ENCODE data around the gene HIF3A.
"Not testable (repeated sequence)": the region's sequence is repeated elsewhere in the genome, so short reads cannot be mapped to it uniquely, and the experiment has no call there.

HIF3A gene

DNA sequence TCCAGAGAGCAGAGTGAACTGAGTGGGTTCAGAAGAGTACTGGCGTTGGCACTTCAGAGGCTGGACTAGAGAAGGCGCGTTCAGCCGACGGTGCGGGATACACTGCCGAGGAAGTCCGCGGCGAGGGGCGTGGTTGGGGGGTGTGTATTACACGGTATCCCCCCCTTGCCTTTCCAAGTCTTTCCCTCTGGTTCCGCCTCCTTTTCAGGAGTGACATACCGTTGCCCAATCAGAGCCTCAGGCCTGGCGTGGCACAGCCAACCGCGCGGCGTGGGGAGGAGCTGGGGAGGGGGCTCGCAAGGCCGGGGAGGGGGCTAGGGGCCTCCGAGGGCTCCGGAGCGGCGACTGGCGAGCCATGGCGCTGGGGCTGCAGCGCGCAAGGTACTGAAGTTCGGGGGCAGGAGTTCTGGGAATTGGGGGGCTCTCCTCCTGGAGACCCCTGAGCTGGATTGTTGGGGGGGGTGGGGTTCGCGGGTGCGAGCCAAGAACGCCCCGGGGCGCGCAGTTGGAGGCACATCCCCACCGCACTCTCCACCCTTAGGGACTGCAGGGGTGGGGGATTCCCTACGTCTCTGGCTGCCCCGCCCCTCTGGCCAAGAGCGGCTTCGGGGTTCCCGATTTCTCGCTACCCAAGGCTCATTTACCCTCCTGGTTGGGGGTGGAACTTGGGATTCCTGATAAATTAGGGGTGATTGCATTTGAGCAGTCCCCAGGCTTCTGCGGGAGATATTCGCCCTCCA, at the start of gene HIF3A:
Gene HIF3A, plus strand, starts transcription at position 321 of the 740 bp plus-strand sequence. Its CDS starts 35 bp downstream, at position 356.
- DNase-seq (ENCODE audit: low read depth in 2 of 3, low spot score in 2 of 3): no peak

DNA sequence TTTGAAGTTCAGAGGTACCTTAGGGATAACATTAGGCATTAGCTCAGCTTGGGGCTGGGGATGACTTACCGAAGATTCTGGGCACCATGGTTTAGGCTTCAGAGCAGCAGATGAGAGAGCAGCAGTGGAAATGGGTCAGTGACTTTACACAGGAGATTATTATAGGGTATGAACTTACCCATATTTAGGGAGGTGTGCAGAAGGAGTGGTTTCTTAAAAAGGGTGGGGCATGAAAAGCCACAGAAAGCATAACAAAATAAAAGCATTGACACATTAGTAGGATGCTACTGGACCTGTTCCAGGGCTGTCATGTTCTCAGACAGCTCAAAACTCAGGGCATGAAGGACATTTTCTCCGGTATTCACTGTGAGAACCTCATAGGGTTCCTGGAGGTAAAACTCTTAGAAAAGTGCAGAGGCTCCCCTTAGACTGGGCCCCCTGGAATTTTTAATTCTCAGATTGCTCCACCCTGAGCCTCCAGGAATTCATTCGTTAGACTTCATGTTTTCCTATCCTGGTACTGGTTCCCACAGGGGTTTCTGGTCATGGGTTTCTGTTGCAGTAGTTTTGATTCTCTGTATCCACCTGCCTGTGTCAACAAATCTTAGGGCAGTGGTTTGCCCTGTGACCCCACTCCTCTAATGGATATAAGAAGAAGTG, 46.6 kb upstream of the HIF3A start:
- DNase-seq (ENCODE audit: low read depth in 2 of 3, low spot score in 2 of 3): no peak

DNA sequence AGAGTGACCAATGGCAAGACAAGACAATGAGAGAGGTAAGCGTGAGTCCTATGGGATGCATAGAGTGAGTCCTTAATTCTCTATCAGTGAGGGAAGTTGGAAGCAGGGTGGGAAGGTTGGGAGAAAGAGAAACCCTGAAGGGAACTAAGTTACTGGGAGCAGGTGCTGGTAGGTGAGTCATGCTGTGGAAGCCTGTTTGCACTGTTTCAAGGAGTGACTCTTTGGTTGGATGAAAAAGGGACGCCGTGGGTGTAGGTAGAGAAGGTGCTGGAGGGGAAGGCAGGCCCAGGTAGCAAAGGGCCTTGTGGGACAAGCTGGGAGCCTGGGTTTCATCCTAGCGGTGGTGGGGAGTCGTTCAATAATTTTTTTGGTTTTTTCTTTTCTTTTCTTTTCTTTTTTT, 45.4 kb upstream of the HIF3A start:
- no peak for DNase-seq (ENCODE audit: low read depth in 2 of 3, low spot score in 2 of 3)

DNA sequence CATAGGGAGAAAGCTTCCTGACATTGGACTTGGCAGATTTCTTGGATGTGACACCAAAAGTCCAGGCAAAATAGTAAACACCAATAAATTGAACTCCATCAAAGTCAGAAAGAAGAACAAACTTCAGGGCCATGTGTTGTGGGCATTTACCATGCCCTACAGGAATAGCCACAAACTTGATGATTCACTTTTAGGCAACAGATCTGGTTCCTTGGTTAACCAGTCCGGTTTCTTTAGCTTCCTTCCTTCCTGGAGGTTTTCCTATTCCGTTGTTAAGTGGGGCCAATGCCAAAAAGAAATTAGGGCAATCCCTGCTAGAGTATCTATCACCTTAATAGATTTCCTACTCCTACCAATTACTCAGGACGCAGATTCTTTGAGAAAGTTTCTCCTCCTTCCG, 42.1 kb upstream of the HIF3A start:
- no peak for DNase-seq (ENCODE audit: low read depth in 2 of 3, low spot score in 2 of 3)

DNA sequence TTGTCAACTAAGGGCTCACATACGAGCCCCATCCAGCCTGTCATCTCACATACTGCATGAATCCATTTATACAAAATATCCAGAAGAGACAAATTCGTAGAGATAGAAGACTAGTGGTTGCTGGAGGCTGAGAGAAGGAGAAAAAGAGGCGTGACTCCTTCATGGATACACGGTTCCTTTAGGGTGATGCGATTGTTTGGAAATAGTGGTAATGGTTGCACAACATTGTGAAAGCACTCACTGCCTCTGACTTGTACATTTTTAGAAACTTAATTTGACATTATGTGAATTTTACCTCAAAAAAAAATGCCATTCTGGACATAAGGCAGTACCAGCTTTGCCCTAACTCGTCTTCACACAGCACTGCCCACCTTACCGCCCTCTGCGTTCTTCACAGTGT, 40.0 kb upstream of the HIF3A start:
- no peak for DNase-seq (ENCODE audit: low read depth in 2 of 3, low spot score in 2 of 3)

DNA sequence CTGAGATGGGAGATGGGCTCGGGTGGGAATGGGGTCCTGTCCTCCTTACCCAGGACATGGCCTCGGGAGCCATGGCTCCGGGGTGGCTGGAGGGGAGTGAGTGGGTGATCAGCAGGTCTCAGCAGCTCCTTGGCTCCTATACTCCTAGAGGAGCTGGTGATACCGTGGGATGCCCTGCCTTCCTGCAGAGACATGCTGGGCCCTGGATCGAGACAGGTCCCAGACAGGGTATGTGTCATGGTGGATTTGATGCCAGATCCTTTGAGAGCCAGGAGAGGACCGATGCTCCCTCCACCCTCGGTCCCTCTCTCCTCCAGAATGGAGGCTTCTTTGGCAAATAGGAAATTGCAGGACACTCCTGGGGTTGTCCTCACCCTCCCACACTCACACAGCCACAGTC, 35.3 kb upstream of the HIF3A start:
- not testable (repeated sequence) for DNase-seq (ENCODE audit: low read depth in 2 of 3, low spot score in 2 of 3)

DNA sequence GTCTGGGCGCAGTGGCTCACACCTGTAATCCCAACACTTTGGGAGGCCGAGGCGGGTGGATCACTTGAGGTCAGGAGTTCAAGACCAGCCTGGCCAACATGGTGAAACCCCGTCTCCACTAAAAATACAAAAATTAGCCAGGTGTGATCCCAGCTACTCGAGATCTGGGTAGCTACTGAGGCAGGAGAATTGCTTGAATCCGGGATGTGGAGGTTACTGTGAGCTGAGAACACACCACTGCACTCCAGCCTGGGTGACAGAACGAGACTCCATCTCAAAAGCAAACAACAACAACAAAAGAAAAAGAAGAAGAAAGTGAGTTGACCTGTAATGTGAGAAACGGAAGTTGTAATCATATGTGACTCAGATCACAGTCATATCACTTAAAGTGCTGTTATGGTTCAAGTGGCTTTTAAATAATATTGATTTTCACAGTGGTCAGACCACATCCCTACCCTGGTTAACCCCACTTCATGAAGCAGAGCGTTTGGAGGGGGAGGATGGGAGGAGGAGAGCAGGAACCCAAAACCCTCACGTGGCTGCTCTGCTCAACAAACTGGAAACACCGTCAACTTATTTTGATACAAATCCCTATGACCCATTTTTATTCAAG, 34.1 kb upstream of the HIF3A start:
- peak in 1 of 3 experiments; percentile 45 for DNase-seq (ENCODE audit: low read depth in 2 of 3, low spot score in 2 of 3)

DNA sequence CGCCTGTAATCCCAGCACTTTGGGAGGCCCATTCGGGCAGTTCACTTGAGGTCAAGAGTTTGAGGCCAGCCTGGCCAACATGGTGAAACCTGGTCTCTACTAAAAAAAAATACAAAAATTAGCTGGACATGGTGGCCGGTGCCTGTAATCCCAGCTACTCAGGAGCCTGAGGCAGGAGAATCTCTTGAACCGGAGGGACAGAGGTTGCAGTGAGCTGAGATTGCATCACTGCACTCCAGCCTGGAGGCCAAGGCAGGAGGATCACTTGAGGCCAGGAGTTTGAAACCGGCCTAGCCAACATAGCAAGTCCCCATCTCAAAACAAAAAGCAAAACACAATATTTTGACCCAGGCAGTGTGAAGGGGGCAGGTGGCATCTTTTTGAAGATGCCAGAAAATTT, 32.0 kb upstream of the HIF3A start:
- DNase-seq (ENCODE audit: low read depth in 2 of 3, low spot score in 2 of 3): not testable (repeated sequence)

DNA sequence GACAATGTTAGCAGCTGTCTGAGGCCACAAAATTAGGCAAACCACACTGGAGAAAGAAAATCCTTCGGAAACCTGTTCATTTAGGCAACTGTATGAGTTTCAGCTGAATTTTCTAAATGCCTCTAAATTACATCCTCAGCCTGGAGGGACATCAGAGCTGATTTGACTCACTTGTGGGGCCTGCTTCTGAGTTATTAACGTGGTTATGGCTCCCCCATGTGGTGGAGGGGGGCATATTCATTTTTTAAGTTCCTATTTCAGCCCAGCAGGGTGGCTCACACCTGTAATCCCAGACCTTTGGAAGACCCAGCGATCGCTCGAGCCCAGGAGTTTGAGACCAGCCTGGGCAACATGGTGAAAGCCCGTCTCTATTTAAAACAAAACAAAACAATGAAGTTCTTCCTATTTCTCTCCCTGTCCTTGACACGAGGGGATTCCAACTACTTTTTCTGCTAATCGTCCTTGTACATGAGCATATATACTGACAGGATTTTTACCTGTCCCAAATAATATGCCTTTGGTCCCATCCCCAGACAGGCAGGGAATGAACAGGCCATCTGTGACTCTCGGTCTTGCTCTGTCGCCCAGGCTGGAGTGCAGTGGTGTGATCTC, 31.5 kb upstream of the HIF3A start:
- DNase-seq (ENCODE audit: low read depth in 2 of 3, low spot score in 2 of 3): peak in 2 of 3 experiments; percentile 33 to 48

DNA sequence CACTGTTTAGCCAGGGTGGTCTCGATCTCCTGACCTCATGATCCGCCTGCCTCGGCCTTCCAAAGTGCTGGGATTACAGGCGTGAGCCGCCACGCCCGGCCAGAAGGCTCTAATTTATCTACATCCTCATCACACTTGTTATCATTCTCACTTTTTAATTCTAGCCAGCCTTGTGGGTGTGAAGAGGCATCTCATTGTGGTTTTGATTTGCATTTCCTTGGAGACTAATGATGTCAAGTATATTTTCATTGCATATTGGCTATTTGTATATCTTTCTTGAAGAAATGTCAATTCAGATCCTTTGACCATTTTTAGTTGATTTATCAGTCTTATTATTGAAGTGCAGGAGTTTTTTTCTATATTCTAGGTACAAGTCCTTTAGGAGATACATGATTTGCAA, 27.7 kb upstream of the HIF3A start:
- no peak for DNase-seq (ENCODE audit: low read depth in 2 of 3, low spot score in 2 of 3)

DNA sequence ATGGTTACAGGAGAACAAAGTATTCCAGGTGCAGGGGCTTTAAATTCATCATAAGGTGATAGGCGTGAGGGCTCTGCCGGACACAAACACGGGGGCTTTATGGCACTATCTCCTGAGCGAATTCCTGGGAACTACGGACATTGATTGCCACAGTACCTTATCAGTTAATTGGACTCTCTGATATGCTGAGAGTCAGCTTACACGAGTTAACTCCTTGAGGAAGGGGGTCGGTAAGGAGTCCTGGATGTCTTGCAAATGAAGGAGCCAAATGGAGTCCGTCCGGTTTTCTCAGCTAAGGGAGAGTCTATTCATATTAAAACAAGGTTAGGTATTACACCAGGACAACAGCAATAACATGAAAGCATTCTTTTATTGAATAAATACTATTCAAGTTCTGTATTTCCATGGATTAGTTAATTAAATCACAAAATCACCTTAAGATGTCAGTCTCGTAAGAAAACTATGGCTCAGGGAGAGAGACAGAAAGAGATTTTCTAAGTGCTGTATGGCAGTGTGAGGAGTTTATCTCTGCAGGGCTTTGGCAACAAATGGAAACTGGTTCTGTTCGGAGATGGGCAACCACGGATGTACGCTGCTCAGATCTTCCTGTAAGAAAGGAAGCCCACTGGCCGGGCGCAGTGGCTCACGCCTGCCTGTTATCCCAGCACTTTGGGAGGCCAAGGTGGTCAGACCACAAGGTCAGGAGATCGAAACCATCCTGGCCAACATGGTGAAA, 26.2 kb upstream of the HIF3A start:
- no peak for DNase-seq (ENCODE audit: low read depth in 2 of 3, low spot score in 2 of 3)

DNA sequence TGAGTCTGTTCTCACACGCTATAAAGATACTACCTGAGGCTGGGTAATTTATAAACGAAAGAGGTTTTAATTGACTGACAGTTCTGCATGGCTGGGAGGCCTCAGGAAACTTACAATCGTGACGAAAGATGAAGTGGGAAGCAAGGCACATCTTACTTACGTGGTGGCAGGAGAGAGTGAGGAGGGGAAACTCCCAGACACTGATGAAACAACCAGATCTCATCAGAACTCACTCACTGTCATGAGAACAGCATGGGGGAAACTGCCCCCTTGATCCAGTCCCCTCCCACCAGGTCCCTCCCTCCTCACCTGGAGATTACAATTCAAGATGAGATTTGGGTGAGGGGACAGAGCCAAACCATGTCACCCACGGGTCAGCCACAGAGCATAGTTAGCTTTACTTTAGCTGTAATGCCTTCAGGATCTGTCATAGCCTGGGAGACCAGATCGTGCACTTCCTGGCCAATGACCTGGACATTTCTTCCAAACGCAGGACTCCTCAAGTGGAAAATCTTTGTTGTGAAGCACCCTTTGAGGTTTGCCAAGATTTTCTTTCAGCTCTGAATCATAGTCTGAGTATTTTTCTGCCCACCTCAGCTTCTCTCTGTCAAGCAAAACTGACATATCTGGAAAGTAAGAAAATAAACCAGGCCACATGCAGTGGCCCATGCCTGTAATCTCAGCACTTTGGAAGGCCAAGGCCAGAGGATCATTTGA, 25.2 kb upstream of the HIF3A start:
- no peak for DNase-seq (ENCODE audit: low read depth in 2 of 3, low spot score in 2 of 3)

DNA sequence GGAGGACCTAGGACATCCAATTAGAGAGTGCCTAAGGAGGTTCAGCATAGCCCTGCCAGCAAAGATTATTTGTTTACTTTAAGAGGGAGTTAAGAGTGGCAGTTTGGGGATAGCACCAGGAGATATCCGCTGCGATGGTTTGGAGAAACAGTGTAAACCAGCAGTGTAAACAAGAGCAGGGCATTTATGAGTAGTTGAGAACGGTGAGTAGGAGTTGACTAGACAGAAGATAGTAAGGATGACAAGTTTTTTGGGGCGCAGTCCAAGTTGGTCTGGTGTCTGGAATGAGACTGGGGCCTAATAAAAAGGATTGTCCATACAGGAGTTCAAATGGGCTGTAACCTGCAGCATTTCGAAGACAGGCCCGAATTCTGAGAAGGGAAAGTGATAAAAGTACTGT, 22.9 kb upstream of the HIF3A start:
- not testable (repeated sequence) for DNase-seq (ENCODE audit: low read depth in 2 of 3, low spot score in 2 of 3)

DNA sequence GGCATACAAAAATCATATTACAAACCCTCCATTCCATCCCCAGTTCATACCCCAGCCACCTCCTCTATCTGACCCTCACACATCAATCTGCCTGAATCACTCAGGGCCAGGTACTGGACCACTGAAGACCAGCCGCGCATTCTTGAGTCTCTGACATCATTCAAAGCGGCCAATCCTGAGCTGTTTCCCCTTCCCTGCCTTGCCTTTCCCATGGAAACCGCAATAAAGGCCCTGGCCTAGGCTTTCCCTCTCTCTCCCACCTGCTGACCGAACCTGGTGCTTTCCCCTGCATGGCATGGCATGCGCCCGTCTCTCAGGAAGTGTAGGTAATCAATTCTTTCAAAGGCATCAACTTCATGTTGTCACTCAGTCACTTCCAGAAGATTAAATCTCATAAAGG, 17.7 kb upstream of the HIF3A start:
- no peak for DNase-seq (ENCODE audit: low read depth in 2 of 3, low spot score in 2 of 3)

DNA sequence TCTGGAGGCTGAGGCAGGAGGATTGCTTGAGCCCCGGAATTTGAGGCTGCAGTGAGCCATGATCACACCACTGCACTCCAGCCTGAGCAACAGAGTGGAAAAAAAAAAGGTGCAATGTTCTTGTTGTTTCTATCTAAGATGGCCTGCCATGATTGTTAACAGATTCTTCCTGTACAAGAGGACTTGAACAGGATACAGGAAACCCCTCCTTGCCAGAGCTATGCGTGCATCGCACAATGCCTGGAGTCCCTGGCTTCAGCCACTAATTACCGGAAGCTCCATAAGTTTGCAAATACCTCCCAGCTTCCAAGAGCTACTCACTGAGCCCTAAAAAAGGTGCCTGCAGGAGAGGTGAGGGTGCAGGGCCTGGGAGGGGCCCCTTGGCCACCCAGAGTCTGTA, 13.1 kb upstream of the HIF3A start:
- DNase-seq (ENCODE audit: low read depth in 2 of 3, low spot score in 2 of 3): no peak

DNA sequence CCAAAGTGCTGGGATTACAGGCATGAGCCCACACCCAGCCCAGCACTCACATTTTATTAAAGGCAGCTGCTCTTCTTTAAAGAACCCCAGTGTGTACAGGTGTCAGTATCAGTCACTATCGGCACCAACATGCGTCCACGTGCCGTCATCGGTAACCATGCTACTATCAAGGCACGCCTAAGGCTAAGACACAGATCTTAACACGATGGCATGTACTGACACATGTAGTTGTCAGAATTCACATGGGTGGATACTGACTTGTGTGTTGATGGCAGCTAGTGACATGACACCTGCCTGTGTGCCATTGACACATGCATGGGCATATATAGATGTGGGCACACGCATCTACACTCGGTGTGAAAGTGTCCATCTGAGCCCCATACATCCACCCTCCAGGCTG, 12.2 kb upstream of the HIF3A start:
- DNase-seq (ENCODE audit: low read depth in 2 of 3, low spot score in 2 of 3): no peak

DNA sequence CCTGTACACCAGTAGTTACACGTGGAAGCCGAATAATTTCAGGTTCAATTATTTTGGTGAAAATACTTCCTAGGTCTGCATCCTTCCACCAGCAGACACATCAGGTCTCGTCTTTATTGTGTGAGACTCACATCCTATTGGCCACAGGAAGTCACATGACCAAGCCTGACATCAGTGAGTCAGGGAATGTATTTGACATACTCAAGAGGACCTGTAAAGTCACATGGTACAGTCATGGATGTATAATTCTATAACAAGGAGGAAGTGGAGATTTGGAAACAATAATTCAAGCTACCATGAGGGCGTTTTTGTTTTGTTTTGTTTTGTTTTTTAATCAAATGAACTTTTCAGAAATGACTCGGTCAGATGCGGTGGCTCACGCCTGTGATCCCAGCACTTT, 9.3 kb upstream of the HIF3A start:
- no peak for DNase-seq (ENCODE audit: low read depth in 2 of 3, low spot score in 2 of 3)

DNA sequence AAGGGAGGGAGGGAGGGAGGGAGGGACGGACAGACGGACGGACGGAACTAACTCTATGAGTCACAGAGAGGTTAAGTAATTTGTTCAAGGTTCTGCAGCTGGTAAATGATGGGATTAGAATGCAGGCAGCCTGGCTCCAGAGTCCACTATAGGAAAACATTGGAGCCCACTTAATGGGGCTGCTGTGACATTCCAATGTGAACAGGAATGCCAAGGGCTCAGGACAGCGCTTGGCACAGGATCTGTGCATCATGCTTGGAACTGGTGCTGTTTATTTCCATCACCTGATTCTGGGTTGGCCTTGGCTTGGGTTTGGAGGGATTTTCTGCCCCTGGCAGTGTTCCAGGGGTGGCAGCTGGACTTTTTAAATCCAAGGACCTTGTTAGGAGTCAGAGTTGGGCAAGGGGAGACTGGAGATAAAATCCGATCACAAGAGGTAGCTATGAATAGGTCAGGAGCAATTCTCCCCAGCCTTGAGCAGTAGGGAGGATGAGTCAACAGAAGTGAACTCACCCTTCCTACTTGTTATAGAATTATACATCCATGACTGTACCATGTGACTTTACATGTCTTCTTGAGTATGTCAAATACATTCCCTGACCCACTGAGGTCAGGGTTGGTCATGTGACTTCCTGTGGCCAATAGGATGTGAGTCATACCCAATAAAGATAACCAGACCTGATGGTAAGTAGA, 7.8 kb upstream of the HIF3A start:
- DNase-seq (ENCODE audit: low read depth in 2 of 3, low spot score in 2 of 3): no peak

DNA sequence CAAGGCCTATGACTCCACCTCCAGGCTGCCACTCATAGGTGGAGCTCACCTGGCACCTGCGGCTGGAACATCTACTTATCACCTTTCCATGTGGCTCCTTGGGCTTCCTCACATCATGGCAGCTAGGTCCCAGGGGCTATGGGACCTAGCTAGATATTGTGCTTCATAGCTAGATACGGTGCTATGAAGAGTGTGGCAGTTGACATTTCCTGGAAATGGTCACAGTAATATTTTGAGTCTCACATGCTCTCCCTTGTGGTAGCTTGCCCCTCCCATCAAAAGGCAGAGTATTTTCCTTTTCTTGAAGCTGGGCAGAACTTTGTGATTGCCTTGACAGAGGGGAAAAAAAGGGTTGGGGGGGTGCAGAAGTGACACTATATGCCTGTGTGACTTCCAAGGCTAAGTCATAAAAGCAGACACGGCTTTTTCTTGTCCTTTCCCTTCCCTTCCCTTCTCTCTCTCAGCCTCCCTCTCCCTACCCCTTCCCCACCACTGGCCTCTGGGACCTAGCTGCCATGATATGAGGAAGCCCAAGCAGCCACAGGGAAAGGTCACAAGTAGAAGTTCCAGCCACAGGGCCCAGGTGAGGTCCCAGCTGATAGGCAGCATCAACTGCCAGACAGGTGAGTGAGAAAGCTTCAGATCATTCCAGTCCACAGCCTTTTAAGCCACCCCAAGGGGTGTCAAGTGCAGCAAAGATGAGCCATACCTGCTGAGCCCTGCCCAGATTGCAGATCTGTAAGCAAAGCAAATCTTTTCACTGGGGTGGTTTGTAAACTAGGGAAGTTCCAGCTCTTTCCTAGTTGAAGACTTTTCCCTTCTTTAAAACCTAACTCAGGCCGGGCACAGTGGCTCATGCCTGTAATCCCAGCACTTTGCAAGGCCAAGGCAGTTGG, 6.9 kb upstream of the HIF3A start:
- DNase-seq (ENCODE audit: low read depth in 2 of 3, low spot score in 2 of 3): no peak

Measured in activated CD8-positive, alpha-beta memory T cell treated with anti-CD3 and anti-CD28 coated beads for 48 hours (primary cell).